AG09309 (cell line): ENCODE measurements around the gene EGR1.
A peak's percentile ranks its signal among the peaks of the same experiment; 100 is the strongest.

Source experiments
- DNase-seq: peaks from one replicate; pipeline ENCODE4 v3.0.0-alpha.2; 2010; ENCODE audit warnings: low read depth
- H3K4me3 ChIP-seq: 2 replicates; pipeline ENCODE4 v1.5.1; 2011; ENCODE audit warnings: mild to moderate bottlenecking, low read depth, low read length, moderate library complexity; ENCODE audit not compliant: control insufficient read depth
- TF ChIP-seq, protein P1 (sequence below): IDR thresholded peaks from 2 replicates; pipeline ENCODE4 v1.5.1; 2011; ENCODE audit warnings: mild to moderate bottlenecking, low read depth, low read length, inconsistent platforms; ENCODE audit not compliant: insufficient read depth, control insufficient read depth; ENCODE audit errors: missing control alignments

Gene EGR1

DNA sequence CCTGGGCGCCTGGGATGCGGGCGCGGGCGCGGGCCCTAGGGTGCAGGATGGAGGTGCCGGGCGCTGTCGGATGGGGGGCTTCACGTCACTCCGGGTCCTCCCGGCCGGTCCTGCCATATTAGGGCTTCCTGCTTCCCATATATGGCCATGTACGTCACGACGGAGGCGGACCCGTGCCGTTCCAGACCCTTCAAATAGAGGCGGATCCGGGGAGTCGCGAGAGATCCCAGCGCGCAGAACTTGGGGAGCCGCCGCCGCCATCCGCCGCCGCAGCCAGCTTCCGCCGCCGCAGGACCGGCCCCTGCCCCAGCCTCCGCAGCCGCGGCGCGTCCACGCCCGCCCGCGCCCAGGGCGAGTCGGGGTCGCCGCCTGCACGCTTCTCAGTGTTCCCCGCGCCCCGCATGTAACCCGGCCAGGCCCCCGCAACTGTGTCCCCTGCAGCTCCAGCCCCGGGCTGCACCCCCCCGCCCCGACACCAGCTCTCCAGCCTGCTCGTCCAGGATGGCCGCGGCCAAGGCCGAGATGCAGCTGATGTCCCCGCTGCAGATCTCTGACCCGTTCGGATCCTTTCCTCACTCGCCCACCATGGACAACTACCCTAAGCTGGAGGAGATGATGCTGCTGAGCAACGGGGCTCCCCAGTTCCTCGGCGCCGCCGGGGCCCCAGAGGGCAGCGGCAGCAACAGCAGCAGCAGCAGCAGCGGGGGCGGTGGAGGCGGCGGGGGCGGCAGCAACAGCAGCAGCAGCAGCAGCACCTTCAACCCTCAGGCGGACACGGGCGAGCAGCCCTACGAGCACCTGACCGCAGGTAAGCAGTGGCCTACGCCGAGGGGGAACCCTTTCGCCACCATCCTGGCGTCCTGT is at the start of gene EGR1:
TSS of gene EGR1 (plus strand) at position 219 of the 864 bp plus-strand sequence. CDS start at position 502, 283 bp downstream.
- peak; percentile 84 for DNase-seq
- peak within 1 kb of the TSS; percentile 58 for H3K4me3 ChIP-seq
- TF ChIP-seq, protein P1, sequence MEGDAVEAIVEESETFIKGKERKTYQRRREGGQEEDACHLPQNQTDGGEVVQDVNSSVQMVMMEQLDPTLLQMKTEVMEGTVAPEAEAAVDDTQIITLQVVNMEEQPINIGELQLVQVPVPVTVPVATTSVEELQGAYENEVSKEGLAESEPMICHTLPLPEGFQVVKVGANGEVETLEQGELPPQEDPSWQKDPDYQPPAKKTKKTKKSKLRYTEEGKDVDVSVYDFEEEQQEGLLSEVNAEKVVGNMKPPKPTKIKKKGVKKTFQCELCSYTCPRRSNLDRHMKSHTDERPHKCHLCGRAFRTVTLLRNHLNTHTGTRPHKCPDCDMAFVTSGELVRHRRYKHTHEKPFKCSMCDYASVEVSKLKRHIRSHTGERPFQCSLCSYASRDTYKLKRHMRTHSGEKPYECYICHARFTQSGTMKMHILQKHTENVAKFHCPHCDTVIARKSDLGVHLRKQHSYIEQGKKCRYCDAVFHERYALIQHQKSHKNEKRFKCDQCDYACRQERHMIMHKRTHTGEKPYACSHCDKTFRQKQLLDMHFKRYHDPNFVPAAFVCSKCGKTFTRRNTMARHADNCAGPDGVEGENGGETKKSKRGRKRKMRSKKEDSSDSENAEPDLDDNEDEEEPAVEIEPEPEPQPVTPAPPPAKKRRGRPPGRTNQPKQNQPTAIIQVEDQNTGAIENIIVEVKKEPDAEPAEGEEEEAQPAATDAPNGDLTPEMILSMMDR, result peak; percentile 13

DNA sequence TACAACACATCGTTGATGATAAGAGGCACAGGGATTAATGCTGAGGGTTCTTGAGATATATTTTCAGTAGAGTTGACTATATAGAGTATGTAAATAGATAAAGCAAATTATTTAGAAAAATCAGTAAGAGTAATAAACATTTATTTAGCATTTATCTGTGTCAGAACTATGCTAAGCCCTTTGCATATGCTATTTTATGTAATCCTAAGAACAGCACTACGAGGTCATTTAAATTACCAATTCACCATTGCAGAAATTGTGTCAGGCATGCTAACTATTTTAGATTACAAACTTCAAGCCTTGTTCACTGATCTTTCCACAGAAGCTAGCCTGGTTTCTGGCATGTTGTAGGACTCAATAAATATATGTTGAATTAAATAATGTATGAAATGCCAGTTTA is 46.8 kb upstream of the EGR1 start:
- TF ChIP-seq, protein P1, result no peak
- no peak for DNase-seq
- no peak overlapping the region for H3K4me3 ChIP-seq

DNA sequence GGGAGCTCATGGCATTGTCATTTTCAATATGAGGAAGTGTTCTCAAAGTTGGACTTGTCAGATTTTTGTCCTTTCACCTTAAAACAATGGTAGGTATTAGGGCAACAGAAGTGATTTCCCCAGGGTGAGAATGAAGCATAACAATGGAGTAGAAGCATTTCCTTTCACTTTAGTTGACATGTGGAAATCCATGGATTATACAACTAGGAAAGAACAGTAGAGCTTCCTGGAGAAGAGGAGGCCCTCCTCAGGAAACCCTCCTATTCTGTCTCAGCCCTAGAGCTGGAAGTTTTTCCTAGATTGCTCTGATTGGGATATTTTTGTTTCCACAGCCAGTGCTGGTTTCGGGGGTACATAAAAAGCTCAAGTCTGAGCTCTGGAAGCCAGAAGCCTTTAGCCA is 40.2 kb upstream of the EGR1 start:
- no peak for DNase-seq
- no peak overlapping the region for H3K4me3 ChIP-seq
- TF ChIP-seq, protein P1, result no peak

DNA sequence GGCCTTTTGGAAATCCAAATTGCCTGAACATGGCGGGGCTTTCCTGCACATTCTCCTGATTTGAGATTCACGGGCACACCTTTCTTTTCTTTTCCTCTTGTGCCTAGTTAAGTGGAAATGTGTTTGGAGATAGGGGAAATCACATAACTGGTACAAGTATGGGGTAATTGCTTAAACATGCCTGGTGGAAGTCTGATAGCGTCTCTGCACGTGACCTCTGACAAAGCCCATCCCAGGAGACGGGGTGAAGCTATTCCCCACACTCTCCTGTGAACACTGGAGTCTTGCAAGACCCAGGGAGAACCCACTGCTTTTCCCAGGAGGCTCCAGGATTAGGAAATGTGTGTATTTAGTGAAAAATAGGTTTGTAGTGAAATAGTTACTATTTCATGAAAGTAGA is 29.3 kb upstream of the EGR1 start:
- TF ChIP-seq, protein P1, result no peak
- no peak overlapping the region for H3K4me3 ChIP-seq
- no peak for DNase-seq

DNA sequence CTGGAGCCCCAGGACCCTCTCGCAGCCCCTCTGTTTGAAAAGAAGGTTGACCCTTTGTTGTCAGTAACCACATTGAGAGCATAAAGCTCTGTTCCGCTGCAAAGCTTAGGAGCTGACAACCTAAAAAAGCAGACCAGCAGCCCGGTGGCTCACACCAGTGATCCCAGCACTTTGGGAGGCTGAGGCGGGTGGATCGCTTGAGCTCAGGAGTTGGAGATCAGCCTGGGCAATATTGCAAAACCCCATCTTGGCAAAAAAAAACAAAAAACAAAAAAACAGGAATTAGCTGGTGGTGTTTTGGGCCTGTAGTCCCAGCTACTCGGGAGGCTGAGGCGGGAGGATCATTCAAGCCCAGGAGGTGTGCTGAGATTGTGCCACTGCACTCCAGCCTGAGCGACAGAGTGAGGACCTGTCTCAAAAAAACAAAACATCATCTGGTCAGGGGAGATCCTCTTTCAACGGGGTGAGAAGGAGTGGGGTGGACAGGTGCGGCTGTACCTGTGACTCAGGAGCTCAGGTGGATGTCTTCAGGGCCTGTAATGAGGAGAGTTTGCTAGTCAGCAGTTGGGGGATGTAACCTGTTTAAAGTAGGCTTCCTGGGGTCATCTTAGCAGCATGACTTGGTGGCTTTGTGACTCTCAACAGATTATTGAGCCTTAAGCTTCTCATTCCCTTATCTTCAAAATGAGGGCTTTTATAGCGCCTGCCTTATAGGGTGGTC is 27.1 kb upstream of the EGR1 start:
- TF ChIP-seq, protein P1, result no peak
- H3K4me3 ChIP-seq, result peak overlapping the region; percentile 60
- DNase-seq, result no peak

DNA sequence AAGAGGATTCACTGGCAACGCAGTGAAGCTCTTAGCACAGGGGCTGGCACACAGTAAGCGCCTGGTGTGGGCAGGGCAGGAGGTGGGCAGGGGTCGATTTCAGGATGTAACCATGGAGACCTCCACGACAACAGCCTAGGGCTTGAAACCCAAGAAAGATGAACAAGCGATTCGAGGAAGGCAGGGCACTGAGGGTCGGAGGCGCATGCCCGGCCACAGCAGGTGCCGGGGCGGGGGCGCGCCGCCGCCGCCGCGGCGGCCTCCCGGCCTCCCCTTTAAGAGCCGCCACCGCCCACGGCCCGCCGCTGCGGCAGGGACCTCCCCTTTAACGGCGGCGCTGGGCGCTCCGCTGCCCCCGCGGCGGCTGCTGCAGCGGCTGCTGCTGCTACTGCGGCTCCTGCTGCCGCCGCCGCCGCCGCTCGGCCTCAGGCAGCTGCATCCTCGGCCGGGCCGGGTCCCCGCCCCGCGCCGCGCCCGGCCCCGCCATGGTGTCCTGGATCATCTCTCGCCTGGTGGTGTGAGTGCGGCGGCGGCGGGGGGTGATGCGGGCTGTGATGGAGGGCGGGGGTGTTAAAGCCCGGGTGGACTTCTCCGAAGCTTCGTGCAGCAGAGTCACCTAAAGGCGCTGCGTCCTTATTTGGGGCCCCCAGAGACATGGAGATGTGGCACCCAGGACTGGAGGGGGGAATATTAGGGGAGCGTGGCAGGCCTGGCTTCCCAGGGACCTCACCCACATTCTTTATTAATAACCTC is 26.4 kb upstream of the EGR1 start, which contains the start of gene REEP2:
TSS of gene REEP2 (plus strand) at position 334 of the 753 bp plus-strand sequence. CDS start at position 486, 152 bp downstream.
- TF ChIP-seq, protein P1, result no peak
- no peak for DNase-seq
- peak within 1 kb of the TSS; percentile 60 for H3K4me3 ChIP-seq
